DMS114 treated with DMSO at 0.1 percent for 48 hours (cell line): Measurements from ENCODE around the gene SLC39A13.

Experiments used
- DNase-seq: peaks from one replicate; lab custom pipeline; 2025; ENCODE audit not compliant: unreplicated experiment; lab: John Stamatoyannopoulos, UW

The SLC39A13 gene

DNA sequence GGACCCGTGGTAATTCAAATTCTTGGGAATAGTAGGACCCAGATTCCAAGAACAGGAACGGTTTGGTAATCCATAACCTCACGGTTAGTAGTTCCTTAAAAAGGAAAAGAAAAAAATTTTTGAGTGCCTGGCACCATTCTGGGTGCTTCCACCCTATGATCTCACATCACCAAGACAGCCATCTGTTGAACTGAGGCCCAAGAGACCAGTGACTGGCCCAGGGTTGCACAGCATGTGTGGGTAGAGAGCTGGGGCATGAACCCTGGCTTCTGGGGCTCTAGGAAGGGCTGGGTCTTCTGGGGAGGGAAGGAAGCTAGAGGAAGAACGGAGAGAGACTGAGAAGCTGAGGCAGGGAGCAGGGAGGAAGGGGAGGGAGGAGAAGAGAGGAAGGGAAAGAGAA, 25.3 kb upstream of the SLC39A13 start:
- DNase-seq, result no peak

DNA sequence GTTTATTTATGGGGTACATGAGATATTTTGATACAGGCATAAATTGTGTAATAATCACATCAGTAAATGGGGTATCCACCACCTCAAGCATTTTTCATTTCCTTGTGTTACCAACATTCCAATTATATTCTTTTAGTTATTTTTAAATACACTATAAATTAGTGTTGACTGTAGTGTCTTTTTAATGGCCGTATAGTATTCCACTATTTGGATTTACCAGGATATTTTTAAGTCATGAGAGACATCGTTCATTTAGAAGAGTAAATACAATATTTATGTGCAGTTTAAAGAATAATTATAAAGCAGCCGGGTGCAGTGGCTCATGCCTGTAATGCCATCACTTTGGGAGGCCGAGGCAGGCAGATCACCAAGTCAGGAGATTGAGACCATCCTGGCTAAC, 23.9 kb upstream of the SLC39A13 start:
- no peak for DNase-seq

DNA sequence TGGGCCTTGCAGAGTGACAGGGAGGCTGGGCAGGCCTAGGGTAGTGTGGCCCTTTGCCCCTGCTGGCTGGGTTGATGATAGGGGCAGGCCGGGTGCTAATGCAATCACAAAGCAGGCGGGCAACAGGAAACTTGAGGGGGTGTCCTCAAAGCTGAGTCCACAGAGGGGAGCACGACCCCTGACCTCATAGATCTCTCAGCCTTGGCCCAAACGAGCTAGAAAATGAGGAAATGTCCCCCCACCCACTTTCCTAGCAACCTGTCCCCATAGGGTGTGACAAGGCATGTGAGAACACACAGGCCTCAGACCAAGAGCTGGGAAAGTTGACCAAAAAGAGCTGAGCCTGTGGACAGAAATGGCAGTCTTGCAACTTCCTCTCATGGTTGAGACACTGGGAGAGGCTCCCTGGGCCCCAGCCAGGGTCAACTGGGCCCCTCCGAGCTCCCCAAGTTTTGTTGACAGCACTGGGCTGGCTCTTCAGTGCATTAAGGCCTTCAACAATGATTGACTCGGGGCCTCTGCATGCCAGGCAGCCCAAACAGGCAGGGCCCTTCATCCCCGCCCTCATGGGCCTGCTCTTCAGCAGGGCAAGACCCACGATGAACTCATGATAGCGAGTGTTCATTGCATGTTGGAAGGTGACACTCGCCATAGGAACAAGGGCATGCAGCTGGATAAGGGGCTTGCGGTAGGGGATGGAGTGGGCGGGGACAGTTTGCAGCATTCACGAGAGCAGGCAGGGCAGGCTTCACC, 20.3 kb upstream of the SLC39A13 start:
- no peak for DNase-seq

DNA sequence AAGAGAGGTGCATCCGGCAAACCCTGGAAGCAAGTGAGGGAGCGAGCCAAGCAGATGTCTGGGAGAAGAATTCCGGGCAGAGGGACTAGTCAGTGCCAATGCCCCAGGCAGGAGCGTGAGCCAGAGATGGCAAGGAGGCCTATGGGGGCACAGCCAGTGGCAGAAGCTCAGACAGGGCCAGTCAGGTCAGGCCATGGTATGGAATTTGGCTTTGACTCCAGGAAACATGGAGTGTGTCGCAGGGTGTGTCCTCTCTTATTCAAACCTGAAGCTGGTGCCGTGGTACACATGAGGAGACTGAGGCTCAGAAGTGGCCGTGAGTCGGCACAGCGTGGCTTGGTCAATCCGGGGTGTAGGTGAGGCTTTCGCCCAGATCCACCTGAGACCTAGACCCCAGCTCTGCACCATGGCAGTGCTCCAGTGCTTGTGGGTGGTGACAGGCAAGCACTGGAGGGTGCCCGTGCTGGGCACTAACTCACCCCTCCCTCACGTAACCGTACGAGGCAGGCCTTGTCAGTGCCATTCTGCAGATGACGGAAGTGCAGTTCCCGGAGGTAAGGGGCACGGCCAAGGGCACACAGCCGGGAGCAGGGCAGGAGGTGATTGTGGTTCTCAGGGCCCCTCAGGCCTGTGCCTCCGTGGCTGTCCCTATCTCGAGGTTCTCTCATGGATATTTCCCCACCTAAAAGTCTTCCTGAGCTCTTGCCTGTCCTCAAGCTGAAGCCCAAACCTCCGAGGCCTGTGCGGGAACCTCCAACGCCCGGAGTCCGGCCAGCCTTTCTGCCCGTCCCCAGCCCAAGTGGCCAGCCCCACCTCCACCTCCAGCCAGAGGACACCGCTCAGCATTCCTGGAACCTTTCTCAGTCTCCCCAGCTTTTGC, 19.5 kb upstream of the SLC39A13 start:
- DNase-seq, result no peak

DNA sequence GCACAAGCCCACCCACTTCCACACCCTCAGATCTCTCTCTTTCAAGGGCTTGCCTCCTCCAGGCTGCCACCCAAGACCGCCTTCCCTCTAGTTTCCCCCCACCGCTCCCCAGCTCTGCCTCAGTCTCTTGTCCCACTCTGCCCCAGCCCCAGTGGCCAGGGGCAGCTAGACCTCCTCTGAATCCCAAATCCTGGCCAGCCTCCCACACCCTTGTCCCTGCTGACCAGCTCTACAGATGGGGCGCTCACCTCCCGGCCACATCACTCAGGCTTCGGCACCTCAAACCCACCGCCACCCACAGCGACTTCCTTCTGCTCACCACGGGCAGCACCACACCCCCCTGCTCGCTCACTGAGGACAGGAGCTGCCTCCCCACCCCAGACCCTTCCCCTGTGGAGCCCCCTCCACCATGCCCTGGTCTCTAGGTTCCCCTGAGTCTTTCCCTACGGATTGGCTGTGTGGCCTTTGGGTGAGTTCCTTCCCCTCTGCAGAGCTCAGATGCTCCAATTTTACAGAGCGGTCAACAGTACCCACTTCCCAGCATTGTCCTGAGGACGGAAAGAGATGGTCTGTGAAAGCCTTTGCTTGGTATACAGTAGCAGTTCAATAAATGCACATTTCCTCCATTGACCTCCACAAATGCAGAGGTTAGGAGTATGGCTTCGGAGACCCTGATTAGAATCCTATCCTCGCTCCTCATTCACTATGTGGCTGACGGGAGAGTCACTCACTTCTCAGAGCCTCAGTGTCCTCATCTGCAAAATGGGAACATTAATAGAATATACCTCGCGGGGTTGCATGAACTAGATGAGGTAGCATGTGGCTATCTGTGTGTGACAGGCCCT, 18.6 kb upstream of the SLC39A13 start:
- no peak for DNase-seq

DNA sequence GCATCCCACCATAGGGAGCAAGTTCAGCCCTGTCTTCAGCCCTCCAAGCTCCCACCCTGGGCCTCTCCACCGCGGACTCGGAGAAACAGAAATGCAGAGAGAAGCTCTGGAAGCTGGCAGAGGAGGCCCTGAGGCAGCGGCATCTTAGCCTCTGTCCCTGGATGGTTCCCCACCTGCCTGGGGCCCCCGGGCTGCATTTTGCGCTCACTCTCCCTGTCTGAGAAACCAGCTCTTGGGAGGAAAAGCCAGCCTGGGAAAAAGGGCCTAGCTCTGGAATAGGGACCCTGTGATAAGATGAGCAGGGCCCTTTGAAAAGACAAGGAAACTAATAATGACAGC, 18.0 kb upstream of the SLC39A13 start:
- DNase-seq, result no peak

DNA sequence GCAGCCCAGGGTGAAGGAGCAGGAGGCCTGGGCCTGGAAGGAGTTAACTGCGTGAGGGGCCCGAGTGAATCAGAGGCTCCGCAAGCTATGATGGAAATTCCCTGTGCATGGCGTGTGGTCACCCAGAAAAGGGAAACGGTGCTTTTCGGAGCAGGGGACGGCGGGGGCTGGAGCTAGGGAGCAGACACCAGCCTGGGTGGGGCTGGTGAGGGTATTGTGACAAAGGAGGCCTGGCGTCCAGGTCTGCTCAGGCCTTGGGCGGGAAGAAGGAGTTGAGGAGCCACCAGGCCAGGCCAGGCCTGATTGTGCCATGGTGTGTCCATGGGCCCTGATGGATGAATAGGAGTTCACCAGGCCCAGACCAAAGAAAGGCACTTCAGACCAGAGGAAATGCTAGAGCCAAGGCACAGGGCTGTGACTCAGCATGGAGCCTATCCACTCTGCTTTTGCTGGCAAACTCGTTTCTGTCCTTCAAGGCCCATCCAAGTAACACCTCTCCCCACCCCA, 17.3 kb upstream of the SLC39A13 start:
- no peak for DNase-seq

DNA sequence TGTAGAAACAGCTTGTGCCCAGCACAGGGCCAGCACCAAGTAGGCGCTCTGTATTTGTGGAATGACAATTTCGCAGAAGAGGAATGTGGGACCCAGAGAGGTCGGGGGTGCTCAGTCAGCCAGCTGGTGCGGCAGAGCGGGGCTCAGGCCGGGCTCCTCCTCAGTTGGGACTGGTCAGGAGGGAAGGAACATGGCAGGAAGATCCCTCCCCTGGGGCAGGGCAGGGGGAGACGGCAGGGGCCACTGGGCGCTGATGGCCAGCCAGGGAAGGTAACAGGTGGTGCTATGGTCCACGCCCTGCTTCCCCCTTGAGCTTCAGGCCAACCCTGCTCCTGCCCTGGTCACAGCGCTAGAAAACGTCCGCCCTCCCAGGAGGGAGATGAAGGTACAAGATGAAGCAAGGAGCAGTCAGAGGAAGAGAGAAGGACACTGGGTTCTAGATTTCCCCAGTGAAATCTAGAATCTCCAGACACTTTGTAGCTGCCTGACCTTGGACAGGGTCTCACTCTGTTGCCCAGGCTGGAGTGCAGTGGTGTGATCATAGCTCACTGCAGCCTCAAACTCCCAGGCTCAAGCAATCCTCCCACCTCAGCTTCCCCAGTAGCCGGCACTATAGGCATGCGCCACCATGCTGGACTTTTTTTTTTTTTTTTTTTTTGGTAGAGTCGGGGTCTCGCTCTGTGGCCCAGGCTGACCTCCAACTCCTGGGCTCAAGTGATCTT, 16.5 kb upstream of the SLC39A13 start:
- no peak for DNase-seq

DNA sequence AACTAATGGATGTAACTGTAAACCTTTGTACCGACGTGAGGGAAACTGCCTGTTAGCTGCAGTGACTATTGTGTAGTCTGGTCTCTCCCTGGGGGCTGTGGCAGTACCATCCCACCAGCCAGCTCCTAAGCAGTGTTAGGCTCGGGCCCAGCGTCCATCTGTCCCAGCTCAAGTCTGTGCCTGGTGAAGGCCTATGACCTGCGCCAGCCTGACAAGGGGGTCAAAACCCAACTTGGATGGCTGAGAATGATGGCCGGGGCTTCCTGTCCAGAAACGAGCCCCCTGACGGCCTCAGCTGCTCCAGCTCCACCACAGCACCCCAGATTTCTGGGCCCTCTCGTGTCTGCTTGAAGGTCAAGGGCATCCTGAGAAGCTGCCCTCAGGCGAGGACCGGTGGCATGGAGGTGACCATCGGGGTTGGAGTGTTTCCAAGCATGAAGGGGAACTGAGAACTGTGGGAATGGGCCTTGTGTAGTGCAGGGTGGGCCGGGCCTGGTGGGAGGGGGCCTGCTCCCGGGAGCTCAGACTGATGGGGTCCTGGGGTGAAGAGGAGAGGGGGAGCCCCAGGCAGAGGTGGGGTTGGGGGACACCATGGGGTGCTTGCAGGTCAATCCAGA, 15.7 kb upstream of the SLC39A13 start:
- DNase-seq, result no peak

DNA sequence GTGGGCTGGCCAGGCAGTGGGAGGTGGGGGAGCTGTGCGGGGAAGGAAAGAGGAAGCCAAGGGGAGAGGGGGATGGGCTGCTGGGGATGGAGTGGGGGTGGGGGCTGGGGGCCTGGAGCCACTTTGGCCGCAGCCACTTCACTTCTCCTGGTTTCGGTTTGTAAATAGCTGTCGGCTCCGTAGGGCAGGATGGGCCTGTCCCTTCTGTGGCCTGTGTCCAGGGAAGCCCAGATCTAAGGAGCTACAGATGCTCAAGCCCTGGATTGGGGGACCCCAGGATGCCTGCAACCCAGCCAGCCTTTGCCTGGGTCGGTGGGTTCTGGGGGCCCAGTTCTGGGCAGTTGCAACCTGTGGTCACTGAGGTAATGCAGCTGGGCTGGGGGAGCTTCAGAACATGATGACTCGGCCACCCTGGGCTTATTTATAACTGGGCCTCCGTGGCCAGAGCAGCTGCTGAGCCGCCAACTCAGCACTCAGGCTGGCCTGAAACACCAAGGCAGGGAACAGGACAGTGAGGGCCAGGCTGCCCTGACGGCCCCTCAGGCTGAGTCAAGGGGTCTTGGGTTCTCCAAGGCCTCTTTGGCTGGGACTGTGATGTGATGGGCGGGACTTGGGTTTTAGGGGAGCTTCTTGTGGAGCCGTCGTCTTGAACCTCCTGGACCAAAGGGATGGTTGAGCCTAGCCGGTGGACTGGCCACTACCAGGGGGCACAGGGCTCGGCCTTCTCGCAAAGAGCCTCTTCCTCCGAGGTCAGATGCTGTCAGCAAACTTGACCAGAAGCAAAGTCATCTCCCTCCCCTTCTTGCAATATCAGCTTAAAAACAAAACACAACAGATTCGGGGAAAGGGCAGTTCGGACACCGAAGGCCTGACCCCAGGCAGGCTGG, 15.0 kb upstream of the SLC39A13 start:
- DNase-seq, result no peak

DNA sequence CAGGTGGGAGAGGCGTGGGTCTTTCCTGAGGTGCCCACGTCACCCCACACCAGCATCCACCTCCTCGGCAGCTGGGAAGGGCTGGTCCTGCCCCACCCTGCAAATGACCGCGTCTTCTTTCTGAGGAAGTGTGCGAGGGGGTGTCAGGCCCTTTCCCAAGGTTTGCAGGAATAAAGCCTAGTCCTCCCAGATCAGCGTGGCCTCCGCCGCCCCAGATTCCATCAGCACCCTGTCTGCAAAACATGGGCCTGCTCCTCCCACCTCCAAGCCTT, 14.4 kb upstream of the SLC39A13 start:
- no peak for DNase-seq

DNA sequence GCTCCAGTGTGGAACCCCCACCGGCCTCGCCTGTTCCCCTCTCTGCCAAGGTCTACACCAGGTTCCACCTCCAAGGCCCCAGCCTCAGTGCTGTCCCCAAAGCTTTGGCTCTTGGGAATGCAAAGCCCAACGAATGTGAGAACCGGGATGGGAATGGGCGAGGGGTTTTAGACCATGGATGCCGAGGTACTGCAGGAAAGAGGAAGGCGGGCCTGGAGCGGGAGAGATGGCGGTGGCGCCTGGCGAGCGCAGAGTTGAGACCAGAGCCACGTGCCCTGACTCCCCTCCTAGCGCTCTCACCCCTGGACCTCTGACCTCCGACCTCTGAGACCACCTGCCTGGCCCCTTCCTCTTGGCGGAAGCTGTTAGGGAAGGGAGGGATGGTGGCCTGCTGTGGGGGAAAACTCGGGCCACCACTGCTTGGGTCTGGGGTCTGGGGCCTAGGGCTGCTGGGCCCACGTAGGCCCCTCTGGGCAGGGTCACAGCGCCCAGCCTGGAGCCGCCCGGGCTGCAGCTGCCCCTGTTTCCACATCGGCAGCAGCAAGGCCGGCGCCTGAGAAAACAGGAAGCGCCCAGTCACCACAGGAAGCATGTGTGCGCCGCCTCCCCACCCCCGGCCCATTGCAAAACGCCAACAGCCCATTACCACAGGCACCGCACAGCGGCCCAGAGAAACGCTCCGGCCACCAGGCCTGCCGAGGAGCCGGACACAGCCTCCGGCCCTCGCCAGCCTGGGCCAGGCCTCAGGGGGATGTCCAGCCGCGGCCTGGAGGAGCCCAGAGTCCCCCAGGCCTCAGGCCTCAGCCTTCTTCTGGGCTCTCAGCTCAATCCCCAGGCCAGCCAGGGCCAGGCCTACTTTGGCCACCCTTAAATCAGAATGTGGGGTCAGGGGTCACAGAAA, 13.8 kb upstream of the SLC39A13 start:
- no peak for DNase-seq

DNA sequence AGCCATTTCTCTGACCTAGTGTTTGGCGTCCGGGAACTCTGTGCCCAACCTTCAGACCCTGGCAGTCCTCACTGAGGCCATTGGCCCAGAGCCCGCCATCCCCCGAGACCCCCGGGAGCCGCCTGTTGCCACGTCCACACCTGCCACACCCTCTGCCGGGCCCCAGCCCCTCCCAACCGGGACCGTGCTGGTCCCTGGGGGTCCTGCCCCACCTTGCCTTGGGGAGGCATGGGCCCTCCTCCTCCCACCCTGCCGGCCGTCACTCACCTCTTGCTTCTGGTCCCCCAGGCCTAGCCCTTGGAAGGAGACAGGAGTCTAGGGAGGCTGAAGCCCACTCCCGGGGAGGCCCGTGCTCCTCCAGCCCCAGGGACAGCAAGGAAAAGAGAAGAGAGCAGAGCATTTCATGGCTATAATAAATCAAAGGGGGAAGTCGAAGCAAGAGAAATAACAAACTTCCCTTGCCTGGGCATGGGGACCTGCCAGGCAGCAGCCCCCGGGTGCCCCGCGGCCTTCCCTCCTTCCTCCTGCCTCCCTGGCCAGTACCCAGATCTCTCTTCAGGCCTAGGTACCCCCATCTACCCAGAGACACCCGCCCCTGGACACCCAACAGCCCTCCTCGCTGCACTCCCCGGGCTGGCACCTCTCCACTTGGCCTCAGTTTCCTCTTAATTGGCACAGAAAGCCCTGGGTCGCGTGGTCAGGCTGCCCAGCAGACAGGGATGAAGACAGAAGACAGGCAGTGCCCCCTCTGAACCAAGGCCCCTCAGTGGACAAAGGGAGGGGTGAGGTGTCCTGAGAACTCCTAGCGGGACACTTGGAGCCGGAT, 13.0 kb upstream of the SLC39A13 start:
- no peak for DNase-seq

DNA sequence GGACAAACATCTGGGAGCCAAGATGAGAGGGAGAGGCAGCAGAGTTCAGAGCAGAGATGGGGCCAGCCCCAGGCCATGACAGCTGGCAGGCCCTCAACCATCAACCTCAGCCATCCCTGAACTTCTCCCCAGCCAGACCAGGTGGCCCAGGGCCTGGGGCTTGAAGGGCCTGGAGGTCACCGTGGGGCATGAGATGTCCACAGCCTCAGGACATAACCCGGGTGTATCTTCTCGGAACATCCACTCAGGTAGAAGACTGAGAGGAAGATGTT, 12.4 kb upstream of the SLC39A13 start:
- DNase-seq, result no peak

DNA sequence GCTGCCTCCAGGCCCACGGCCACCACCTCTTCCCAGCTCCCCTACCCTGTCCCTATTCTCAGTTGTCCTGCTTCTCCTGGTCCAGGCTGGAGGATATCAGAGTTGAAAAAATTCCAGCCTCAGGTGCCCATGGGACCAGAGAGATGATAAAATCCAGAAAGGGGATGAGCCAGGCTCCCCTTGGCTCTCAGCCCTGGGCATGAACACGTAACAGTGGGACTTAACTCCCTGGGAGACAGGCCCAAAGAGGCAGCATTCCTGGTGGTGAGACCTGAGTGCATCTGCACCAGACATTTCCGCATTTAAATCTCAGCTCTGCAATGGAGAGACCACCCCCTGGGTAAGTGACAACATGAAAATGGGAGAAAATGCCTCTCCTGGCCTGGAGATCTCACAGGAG, 10.4 kb upstream of the SLC39A13 start:
- DNase-seq, result no peak

DNA sequence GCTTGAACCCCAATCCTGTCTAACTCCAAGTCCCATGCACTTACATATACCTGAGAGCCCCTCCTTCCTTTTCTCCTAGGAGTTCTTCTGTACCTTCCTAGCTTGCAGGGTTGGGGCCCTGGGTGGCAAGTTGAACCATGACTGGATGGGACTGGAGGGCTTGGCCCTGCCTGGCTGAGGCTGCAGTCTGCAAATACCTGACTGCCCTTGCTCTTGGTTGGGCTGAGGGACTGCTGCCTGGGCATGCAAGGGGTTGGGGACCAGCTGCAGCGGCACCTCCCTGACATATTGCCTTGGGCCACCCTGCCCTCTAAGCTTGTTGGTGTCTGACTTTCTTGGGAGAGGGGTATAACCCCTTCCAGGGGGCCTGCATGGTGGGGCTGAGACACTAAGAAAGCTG, 9.8 kb upstream of the SLC39A13 start:
- no peak for DNase-seq

DNA sequence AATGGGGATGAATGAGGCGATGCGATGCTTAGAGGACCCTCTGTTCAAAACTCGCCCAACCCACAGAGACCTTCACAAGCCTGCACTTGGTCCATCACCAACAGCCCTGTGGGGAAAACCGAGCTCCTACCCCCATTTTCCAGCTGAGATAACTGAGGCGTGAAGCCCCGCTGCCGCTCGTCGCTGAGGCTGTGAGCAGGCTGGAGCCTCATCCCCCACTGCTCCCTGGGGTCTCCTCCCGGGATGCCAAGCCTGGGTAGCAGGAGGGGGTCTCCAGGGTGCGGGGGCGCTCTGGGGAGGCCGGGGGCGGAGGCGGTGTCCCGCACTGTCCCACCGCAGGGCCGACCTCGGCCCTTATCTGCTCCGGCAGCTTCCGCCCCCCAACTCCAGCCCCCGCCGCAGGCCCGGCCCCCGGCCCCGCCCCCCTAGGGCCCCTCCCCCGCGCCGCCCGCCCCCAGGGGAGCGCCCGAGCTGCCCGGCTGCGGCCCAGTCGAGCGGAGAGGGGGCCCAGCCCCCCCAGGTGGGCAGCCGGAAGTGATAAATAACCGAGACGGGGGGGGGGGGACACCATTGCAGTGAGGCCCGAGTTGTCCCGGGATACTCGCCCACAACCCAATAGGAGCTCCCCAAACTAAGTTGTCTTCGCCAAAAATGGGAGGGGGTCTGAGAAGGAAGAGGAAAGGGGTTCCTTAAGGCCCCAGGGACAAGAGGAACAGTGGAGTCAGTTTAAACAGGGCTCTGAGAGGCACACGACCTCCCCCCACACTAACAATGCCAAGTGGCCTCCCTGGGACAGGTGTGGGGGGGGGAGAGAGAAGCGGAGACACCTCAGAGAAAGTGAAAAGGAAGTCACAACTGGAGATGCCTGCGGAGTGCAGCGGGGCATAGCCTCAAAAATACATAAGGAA, 8.3 kb upstream of the SLC39A13 start:
- DNase-seq, result no peak
